Suprapubic skin (tissue), 3 donors: Measurements from ENCODE around the gene SORCS2.

Source experiments
- CTCF ChIP-seq, 2 donors: fragments of 200-600 bp in 1 of 2; fragments of 450-650 bp in 1 of 2; sonication (generic) in 1 of 2; IDR thresholded peaks; one replicate each; pipeline ENCODE4 v1.5.1; 2016 to 2019; ENCODE audit warnings: antibody characterized with exemption in 2 of 2, mild to moderate bottlenecking in 1 of 2, moderate library complexity in 1 of 2
- POLR2A ChIP-seq, 2 donors: fragments of 450-650 bp; IDR thresholded peaks; one replicate each; pipeline ENCODE4 v1.6.1; 2017; ENCODE audit warnings: antibody characterized with exemption in 2 of 2, mild to moderate bottlenecking in 2 of 2, moderate library complexity in 2 of 2

- TF ChIP-seq POLR2A (IDR thresholded peaks at IDR 0.05): no peak
- TF ChIP-seq CTCF (IDR thresholded peaks at IDR 0.05): no peak
Measured at GRCh38 chr4:7635445-7636239, 443.3 kb downstream of the SORCS2 start.
